ENCODE results near the gene SEMA4B. TPM values are rescaled to one million over a fixed set of nuclear protein-coding genes. Genes with fewer than 3 reads are reported as not detected.

The SEMA4B gene
- total RNA-seq, 1 experiment from 2014 or later, result 32.5 TPM

DNA sequence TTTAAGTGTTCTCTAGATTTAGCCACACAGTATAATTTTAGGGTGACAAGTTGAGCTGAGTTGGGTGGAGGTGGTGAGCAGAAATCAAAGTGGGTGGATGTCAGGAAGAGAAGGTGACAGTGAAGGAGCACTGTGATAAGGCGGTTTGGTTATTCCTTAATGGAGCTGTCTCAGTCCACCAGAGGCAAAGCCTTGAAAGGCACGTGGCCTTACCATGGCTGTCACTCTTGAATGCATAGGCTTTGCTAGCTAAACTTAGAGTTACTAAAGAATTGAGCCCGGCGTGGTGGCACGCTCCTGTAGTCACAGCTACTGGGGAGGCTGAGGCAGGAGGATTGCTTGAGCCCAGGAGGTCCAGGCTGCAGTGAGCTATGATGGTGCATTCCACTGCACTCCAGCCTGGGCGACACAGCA, 47.7 kb downstream of the SEMA4B start:
- no peaks in the 10 kb centered on the region for H3K79me1 ChIP-seq (ENCODE audit: insufficient read depth, low read depth, low read length, poor library complexity, severe bottlenecking)
- H4K91ac ChIP-seq (ENCODE audit: insufficient read length, low read depth, low read length), result no peak overlapping the region
- H3K18ac ChIP-seq (ENCODE audit: insufficient read length, low read depth, low read length), result no peak overlapping the region
- no peak overlapping the region for H2BK5ac ChIP-seq (ENCODE audit: insufficient read length, low read length)
- no peak overlapping the region for H4K5ac ChIP-seq (ENCODE audit: insufficient read length, low read depth, low read length)
- no peak for TF ChIP-seq CTCF (conservative IDR thresholded peaks at IDR 0.05)
- H2BK20ac ChIP-seq (ENCODE audit: low read depth, low read length, poor library complexity, severe bottlenecking), result no peak overlapping the region
- WGBS (ENCODE audit: extremely low coverage, insufficient read length, low lambda C conversion rate), result no CpG with 5 or more reads among the region's 6 CpGs
- H3K4ac ChIP-seq (ENCODE audit: low read depth, low read length), result no peak overlapping the region
- no peaks in the 10 kb centered on the region for H4K20me1 ChIP-seq (ENCODE audit: control insufficient read depth, insufficient read depth, insufficient read length)
- no peaks in the 10 kb centered on the region for H3K79me2 ChIP-seq (ENCODE audit: insufficient read depth, low read length)
- no peaks in the 10 kb centered on the region for H3K36me3 Mint-ChIP-seq (ENCODE audit: insufficient read depth in 1 of 3, low read depth in 3 of 3)
- no peaks in the 10 kb centered on the region for H3K4me1 ChIP-seq (ENCODE audit: insufficient read depth, low read length)
- no peak overlapping the region for H3K9ac ChIP-seq (ENCODE audit: extremely low read depth, insufficient read length, low read length)
- no peak overlapping the region for H4K8ac ChIP-seq (replicated peaks; ENCODE audit: insufficient read length, low read depth, low read length)
- H2AK5ac ChIP-seq (ENCODE audit: insufficient read length, low read length), result no peak overlapping the region
- H3K27me3 Mint-ChIP-seq (ENCODE audit: low read depth), result peaks cover 19% of the 10 kb centered on the region
- DNase-seq, result no peak
- H3K9me3 Mint-ChIP-seq, result no peaks in the 10 kb centered on the region
- no peak overlapping the region for H2AFZ ChIP-seq (ENCODE audit: low read length)
- peaks cover 8% of the 10 kb centered on the region for H3K23me2 ChIP-seq (ENCODE audit: insufficient read length, low read depth, low read length, poor library complexity, severe bottlenecking)
- H3K14ac ChIP-seq (ENCODE audit: insufficient read depth, low read length), result no peak overlapping the region
- no peak overlapping the region for H3K27ac ChIP-seq (ENCODE audit: insufficient read length, low read depth, low read length)
- no peak overlapping the region for H3T11ph ChIP-seq (ENCODE audit: low read length)
- no peak overlapping the region for H3K27ac Mint-ChIP-seq
- H2BK15ac ChIP-seq (ENCODE audit: low read depth, low read length), result no peak overlapping the region
- no peaks in the 10 kb centered on the region for H3K9me3 ChIP-seq (ENCODE audit: control insufficient read depth, low read depth, low read length)
- no peak overlapping the region for H2BK12ac ChIP-seq (ENCODE audit: insufficient read length, low read depth, low read length)
- peak overlapping the region; percentile 75 for H3K4me2 ChIP-seq (ENCODE audit: insufficient read depth, insufficient read length, low read length)
- H3K4me1 Mint-ChIP-seq, result peaks cover 3 to 5% of the 10 kb centered on the region in 2 experiments; a peak in 3 of 4 replicates
- peaks cover 2% of the 10 kb centered on the region; the same call in 1 of the 2 replicates for H3K27me3 ChIP-seq (ENCODE audit: insufficient read depth, low read length)
- H3K56ac ChIP-seq (ENCODE audit: insufficient read length, low read depth, low read length), result no peak overlapping the region
- H3K23ac ChIP-seq (ENCODE audit: insufficient read length, low read depth, low read length), result no peak overlapping the region
- no peak overlapping the region for H2BK120ac ChIP-seq (ENCODE audit: low read depth, low read length, poor library complexity, severe bottlenecking)
- peak overlapping the region; percentile 4 to 79; a peak in 3 of 5 replicates for H3K4me3 Mint-ChIP-seq

Data from H9 (cell line).